ENCODE results near the gene CREM. TPM values are rescaled to one million over a fixed set of nuclear protein-coding genes. Genes with fewer than 3 reads are reported as not detected.

Gene CREM
- total RNA-seq, 1 experiment from 2014 or later, result 21.4 TPM

GRCh38 chr10:35236739-35237138, 110.1 kb downstream of the CREM start:
- no peaks in the 10 kb centered on the region for H3K36me3 ChIP-seq (ENCODE audit: control insufficient read depth in 1 of 2, insufficient read depth in 2 of 2, low read length in 2 of 2)
- H3K9me3 ChIP-seq (ENCODE audit: control insufficient read depth in 1 of 2, insufficient read depth in 1 of 2, low read depth in 1 of 2, low read length in 2 of 2), result no peaks in the 10 kb centered on the region
- H4K20me1 ChIP-seq (ENCODE audit: insufficient read depth), result no peaks in the 10 kb centered on the region
- intact Hi-C loops (cut with micrococcal nuclease), result loop anchor here (2.0 kb wide), 1 partner anchor 326 kb away; no protein-coding TSS in a partner anchor
- no peak overlapping the region for H3K27ac ChIP-seq (ENCODE audit: low read depth, low read length)
- DNase-seq (ENCODE audit: low read depth, low spot score) (no peak), ATAC-seq (peak; percentile 73)
- no peaks in the 10 kb centered on the region for H3K79me2 ChIP-seq (ENCODE audit: insufficient read depth, low read length)
- no peaks in the 10 kb centered on the region for H3K27me3 ChIP-seq (ENCODE audit: insufficient read depth, low read length)
- no TSS peak for BruUV-seq (replicated peaks)
- no peaks in the 10 kb centered on the region for H3K9me2 ChIP-seq (ENCODE audit: insufficient read depth)
- no peak overlapping the region for H3K4me3 ChIP-seq (replicated peaks in 1 of 2; ENCODE audit: low read depth in 1 of 2, low read length in 2 of 2)
- no peak overlapping the region for H3K4me2 ChIP-seq (ENCODE audit: low read length)
- no peak overlapping the region for H3K9ac ChIP-seq (ENCODE audit: low read length)
- ChIA-PET POLR2A (no interaction called here), CTCF (no interaction called here), RAD21 (ENCODE audit: low non-redundant PET in 1 of 2, low total read pairs in 2 of 2, uncharacterized antibody in 2 of 2, unreplicated experiment in 2 of 2) (no interaction called here)
- TF ChIP-seq RAD21 (IDR thresholded peaks at IDR 0.05; ENCODE audit: low read depth), result peak; percentile 58
- peak; percentile 31 to 47 (median 33); a peak in 4 of 6 replicates for TF ChIP-seq CTCF (IDR thresholded peaks at IDR 0.05 in 2 of 3, conservative IDR thresholded peaks at IDR 0.05 in 1 of 3; ENCODE audit: borderline replicate concordance in 1 of 3, insufficient read depth in 1 of 3, low read depth in 2 of 3, low read length in 2 of 3)
- TF ChIP-seq SRF (IDR thresholded peaks at IDR 0.05; ENCODE audit: low read depth), result 0 out of 2 replicates have a peak, but pooled peaks have one; percentile 26
- no peak for TF ChIP-seq POLR2AphosphoS5 (IDR thresholded peaks at IDR 0.05; ENCODE audit: low read depth, low read length)
- TF ChIP-seq EGR1 (IDR thresholded peaks at IDR 0.05; ENCODE audit: low read depth), result no peak
- H2AFZ ChIP-seq (ENCODE audit: low read depth, low read length, poor library complexity, severe bottlenecking), result peak overlapping the region; percentile 48
- H3K4me1 ChIP-seq (ENCODE audit: control insufficient read depth in 1 of 2, insufficient read depth in 2 of 2, low read length in 2 of 2), result no peaks in the 10 kb centered on the region; a peak in 1 of 4 replicates

DNA sequence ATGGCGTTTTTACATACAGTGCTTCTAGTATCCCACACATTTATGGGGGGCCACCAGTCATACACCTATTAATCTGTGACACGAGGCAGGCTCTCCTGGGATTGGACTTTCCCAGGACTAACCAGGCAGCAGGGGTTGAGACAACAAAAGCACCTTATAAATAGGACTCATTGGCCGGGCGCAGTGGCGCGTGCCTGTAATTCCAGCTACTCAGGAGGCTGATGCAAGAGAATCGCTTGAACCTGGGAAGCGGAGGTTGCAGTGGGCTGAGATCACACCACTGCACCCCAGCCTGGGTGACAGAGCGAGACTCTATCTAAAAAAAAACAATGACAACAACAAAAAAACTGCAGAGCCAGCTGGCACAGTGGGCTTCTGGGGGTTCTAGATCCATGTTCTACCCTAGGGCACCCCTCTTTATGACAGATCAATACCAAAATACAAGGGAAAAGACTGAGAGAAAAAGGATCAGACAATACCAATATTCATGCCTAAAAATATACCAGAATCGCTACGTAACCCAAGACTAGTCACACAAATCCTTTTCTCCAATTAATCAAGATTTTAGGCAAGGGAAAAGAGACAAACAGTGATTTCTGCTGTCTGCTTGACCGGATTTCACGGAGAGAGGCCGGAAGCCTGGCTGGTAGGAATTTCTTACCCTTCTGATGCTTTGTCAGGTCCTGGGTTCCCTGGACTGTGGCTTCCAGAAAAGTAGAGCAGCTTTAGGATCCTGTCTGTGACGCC, 111.3 kb downstream of the CREM start:
- ChIA-PET CTCF (no interaction called here), POLR2A (no interaction called here), RAD21 (ENCODE audit: low non-redundant PET in 1 of 2, low total read pairs in 2 of 2, uncharacterized antibody in 2 of 2, unreplicated experiment in 2 of 2) (no interaction called here)
- ATAC-seq, result no peak
- Histone ChIP-seq H3K9me2 (ENCODE audit: insufficient read depth) (no peaks in the 10 kb centered on the region), H3K27ac (ENCODE audit: low read depth, low read length) (no peak overlapping the region), H3K9ac (ENCODE audit: low read length) (no peak overlapping the region), H3K9me3 (ENCODE audit: control insufficient read depth in 1 of 2, insufficient read depth in 1 of 2, low read depth in 1 of 2, low read length in 2 of 2) (no peaks in the 10 kb centered on the region), H3K79me2 (ENCODE audit: insufficient read depth, low read length) (no peaks in the 10 kb centered on the region), H3K36me3 (ENCODE audit: control insufficient read depth in 1 of 2, insufficient read depth in 2 of 2, low read length in 2 of 2) (no peaks in the 10 kb centered on the region), H3K4me1 (ENCODE audit: control insufficient read depth in 1 of 2, insufficient read depth in 2 of 2, low read length in 2 of 2) (no peaks in the 10 kb centered on the region; a peak in 1 of 4 replicates), H3K27me3 (ENCODE audit: insufficient read depth, low read length) (no peaks in the 10 kb centered on the region), H3K4me2 (ENCODE audit: low read length) (no peak overlapping the region), H3K4me3 (replicated peaks in 1 of 2; ENCODE audit: low read depth in 1 of 2, low read length in 2 of 2) (no peak overlapping the region), H4K20me1 (ENCODE audit: insufficient read depth) (no peaks in the 10 kb centered on the region), H2AFZ (ENCODE audit: low read depth, low read length, poor library complexity, severe bottlenecking) (no peak overlapping the region)
- intact Hi-C loops (cut with micrococcal nuclease), result loop anchor here (2.0 kb wide), 1 partner anchor 325 kb away; no protein-coding TSS in a partner anchor
- no TSS peak for BruUV-seq (replicated peaks)
- no peak for DNase-seq (ENCODE audit: low read depth, low spot score)
- TF ChIP-seq EZH2phosphoT487 (IDR thresholded peaks at IDR 0.05; ENCODE audit: borderline replicate concordance), result no peak
- TF ChIP-seq ATF3 (IDR thresholded peaks at IDR 0.05), result no peak
- TF ChIP-seq REST (IDR thresholded peaks at IDR 0.05; ENCODE audit: low read depth), result no peak
- TF ChIP-seq JUND (IDR thresholded peaks at IDR 0.05), result no peak
- TF ChIP-seq EGR1 (IDR thresholded peaks at IDR 0.05; ENCODE audit: low read depth), result no peak
- TF ChIP-seq, protein P1, sequence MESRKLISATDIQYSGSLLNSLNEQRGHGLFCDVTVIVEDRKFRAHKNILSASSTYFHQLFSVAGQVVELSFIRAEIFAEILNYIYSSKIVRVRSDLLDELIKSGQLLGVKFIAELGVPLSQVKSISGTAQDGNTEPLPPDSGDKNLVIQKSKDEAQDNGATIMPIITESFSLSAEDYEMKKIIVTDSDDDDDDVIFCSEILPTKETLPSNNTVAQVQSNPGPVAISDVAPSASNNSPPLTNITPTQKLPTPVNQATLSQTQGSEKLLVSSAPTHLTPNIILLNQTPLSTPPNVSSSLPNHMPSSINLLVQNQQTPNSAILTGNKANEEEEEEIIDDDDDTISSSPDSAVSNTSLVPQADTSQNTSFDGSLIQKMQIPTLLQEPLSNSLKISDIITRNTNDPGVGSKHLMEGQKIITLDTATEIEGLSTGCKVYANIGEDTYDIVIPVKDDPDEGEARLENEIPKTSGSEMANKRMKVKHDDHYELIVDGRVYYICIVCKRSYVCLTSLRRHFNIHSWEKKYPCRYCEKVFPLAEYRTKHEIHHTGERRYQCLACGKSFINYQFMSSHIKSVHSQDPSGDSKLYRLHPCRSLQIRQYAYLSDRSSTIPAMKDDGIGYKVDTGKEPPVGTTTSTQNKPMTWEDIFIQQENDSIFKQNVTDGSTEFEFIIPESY (IDR thresholded peaks at IDR 0.05; ENCODE audit: extremely low read depth, insufficient replicate concordance, low read length), result no peak

Measured in HCT116 (cell line).